Raji (cell line): ENCODE results near the gene EHD1.

ENCODE experiments used
- POLR2A ChIP-seq: IDR thresholded peaks from 2 replicates; pipeline ENCODE4 v1.6.1; 2011; ENCODE audit warnings: low read depth, low read length, control low read depth; ENCODE audit not compliant: insufficient read depth

The EHD1 gene

GRCh38 chr11:64897381-64898075 lies 19.1 kb upstream of the EHD1 start:
- no peak for TF ChIP-seq POLR2A

GRCh38 chr11:64896448-64897022 lies 18.1 kb upstream of the EHD1 start:
- no peak for TF ChIP-seq POLR2A

GRCh38 chr11:64894812-64895452 lies 16.5 kb upstream of the EHD1 start:
- no peak for TF ChIP-seq POLR2A

GRCh38 chr11:64894070-64894811 lies 15.8 kb upstream of the EHD1 start:
- 0 out of 2 replicates have a peak, but pooled peaks have one; percentile 23 for TF ChIP-seq POLR2A

GRCh38 chr11:64893194-64894069 lies 15.0 kb upstream of the EHD1 start:
- no peak for TF ChIP-seq POLR2A

GRCh38 chr11:64892838-64893193 lies 14.4 kb upstream of the EHD1 start:
- no peak for TF ChIP-seq POLR2A

GRCh38 chr11:64892411-64892831 lies 14.0 kb upstream of the EHD1 start:
- TF ChIP-seq POLR2A, result no peak

GRCh38 chr11:64891880-64892279 lies 13.5 kb upstream of the EHD1 start:
- no peak for TF ChIP-seq POLR2A

- TF ChIP-seq POLR2A, result no peak
These were observed 12.9 kb upstream of the EHD1 start for GRCh38 chr11:64891215-64891848.

GRCh38 chr11:64890522-64890939 lies 12.1 kb upstream of the EHD1 start:
- no peak for TF ChIP-seq POLR2A

GRCh38 chr11:64888729-64889511 lies 10.5 kb upstream of the EHD1 start:
- no peak for TF ChIP-seq POLR2A

- TF ChIP-seq POLR2A, result no peak
These were observed 9.9 kb upstream of the EHD1 start for GRCh38 chr11:64888406-64888728.

GRCh38 chr11:64887757-64888405 lies 9.5 kb upstream of the EHD1 start:
- TF ChIP-seq POLR2A, result peak; percentile 41; the same call in 1 of the 2 replicates
